ENCODE data around the gene C11orf68.
"Not testable (repeated sequence)": the region's sequence is repeated elsewhere in the genome, so short reads cannot be mapped to it uniquely, and the experiment has no call there.

DNA sequence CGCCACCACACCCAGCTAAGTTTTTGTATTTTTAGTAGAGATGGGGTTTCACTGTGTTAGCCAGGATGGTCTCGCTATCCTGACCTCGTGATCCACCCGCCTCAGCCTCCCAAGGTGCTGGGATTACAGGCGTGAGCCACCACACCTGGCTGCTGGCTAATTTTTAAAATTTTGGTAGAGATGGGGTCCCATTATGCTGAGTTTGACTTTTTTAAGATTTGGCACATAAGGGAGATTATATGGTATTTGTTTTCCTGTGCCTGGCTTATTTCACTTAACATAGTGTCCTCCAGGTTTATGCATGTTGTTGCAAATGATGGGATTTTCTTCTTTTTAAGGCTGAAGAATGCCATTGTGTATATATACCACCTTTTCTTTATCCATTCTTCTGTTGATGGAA, 31.8 kb upstream of the C11orf68 start:
- not testable (repeated sequence) for TF ChIP-seq POLR2A (IDR thresholded peaks at IDR 0.05; ENCODE audit: low read length); GATA1 (IDR thresholded peaks at IDR 0.05; ENCODE audit: low read depth, low read length)

Measured in erythroblast (primary cell).